ENCODE data around the gene BOLA1. TPM values are rescaled to one million over a fixed set of nuclear protein-coding genes. Genes with fewer than 3 reads are reported as not detected.
A peak's percentile ranks its signal among the peaks of the same experiment; 100 is the strongest.
"Not testable (repeated sequence)": the region's sequence is repeated elsewhere in the genome, so short reads cannot be mapped to it uniquely, and the experiment has no call there.

Gene BOLA1
- total RNA-seq, 1 experiment from 2014 or later = 20.4 TPM

GRCh38 chr1:149886396-149887195 lies 12.8 kb upstream of the BOLA1 start (continued):
- TF ChIP-seq SIN3A (IDR thresholded peaks at IDR 0.05; ENCODE audit: low read depth) = peak; percentile 100
- peak; percentile 72 for TF ChIP-seq JUND (IDR thresholded peaks at IDR 0.05)
- TF ChIP-seq SP1 (IDR thresholded peaks at IDR 0.05; ENCODE audit: low read depth) = peak; percentile 97

- H4K20me1 ChIP-seq (ENCODE audit: insufficient read depth); H3K79me2 ChIP-seq (ENCODE audit: insufficient read depth, low read length); H3K9me2 ChIP-seq (ENCODE audit: insufficient read depth); ATAC-seq; H3K36me3 ChIP-seq (ENCODE audit: control insufficient read depth in 1 of 2, insufficient read depth in 2 of 2, low read length in 2 of 2); H3K27me3 ChIP-seq (ENCODE audit: insufficient read depth, low read length); BruUV-seq (replicated peaks); DNase-seq (ENCODE audit: low read depth, low spot score); H3K9me3 ChIP-seq (ENCODE audit: control insufficient read depth in 1 of 2, insufficient read depth in 1 of 2, low read depth in 1 of 2, low read length in 2 of 2); H2AFZ ChIP-seq (ENCODE audit: low read depth, low read length, poor library complexity, severe bottlenecking); intact Hi-C loops (cut with micrococcal nuclease); RAD21 ChIA-PET (ENCODE audit: low non-redundant PET in 1 of 2, low total read pairs in 2 of 2, uncharacterized antibody in 2 of 2, unreplicated experiment in 2 of 2): not testable (repeated sequence)
- ChIA-PET CTCF (interaction anchor here (1.0 to 3.3 kb wide), 4 partner anchors 53 to 300 kb away, joined by 4 to 17 read pairs (median 10); no protein-coding TSS in a partner anchor), POLR2A (interaction anchor here (0.9 to 5.5 kb wide), 24 partner anchors 10 to 300 kb away, joined by 3 to 46 read pairs (median 8); partner anchors contain the start of genes BOLA1, MTMR11, OTUD7B and VPS45)
- peak overlapping the region; percentile 91 for H3K4me2 ChIP-seq (ENCODE audit: low read length)
- H3K4me1 ChIP-seq (ENCODE audit: control insufficient read depth in 1 of 2, insufficient read depth in 2 of 2, low read length in 2 of 2) = peaks cover 22 to 45% of the 10 kb centered on the region in 2 experiments
- TF ChIP-seq POLR2AphosphoS5 (IDR thresholded peaks at IDR 0.05; ENCODE audit: low read depth, low read length) = peak; percentile 70
- peak; percentile 95 for TF ChIP-seq POLR2A (IDR thresholded peaks at IDR 0.05; ENCODE audit: borderline replicate concordance, extremely low read depth, insufficient read depth, insufficient read length)
- peak overlapping the region; percentile 87 for H3K9ac ChIP-seq (ENCODE audit: low read length)
- peak overlapping the region; percentile 100 for H3K27ac ChIP-seq (ENCODE audit: low read depth, low read length)
- H3K4me3 ChIP-seq (replicated peaks in 1 of 2; ENCODE audit: low read depth in 1 of 2, low read length in 2 of 2) = peak overlapping the region; percentile 50 to 63
These were observed 12.2 kb upstream of the BOLA1 start for GRCh38 chr1:149887196-149887455.

Measured in HCT116 (cell line).